ENCODE results near the gene WTAP.
"Not testable (repeated sequence)": the region's sequence is repeated elsewhere in the genome, so short reads cannot be mapped to it uniquely, and the experiment has no call there.

WTAP gene

DNA sequence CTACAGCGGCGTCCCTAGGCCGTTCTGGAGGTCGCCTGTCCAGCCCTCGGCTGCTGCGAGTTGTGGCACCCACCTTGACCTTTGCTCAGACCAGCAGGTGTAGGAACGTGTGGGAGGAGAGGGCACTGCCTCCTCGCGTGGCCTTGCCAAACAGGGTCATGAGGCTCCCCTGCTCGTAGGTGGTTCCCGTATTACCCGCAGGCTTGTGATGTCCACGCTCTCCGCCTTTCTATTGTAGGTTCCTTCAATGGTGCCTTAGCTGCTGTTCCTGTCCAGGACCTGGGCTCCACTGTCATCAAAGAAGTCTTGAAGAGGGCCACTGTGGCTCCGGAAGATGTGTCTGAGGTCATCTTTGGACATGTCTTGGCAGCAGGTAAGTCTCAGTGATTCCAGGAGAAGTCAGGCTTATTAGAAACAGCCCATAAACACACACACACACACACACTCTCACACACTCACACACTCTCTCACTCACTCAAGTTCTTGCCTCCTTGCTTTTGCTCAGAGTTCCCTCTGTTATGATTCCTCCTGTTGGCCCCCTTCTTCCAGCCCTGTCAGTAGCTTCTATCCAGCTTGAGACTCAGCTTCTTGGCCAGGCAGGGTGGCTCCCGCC is 35.5 kb downstream of the WTAP start:
- peak; percentile 62 to 89 for DNase-seq

DNA sequence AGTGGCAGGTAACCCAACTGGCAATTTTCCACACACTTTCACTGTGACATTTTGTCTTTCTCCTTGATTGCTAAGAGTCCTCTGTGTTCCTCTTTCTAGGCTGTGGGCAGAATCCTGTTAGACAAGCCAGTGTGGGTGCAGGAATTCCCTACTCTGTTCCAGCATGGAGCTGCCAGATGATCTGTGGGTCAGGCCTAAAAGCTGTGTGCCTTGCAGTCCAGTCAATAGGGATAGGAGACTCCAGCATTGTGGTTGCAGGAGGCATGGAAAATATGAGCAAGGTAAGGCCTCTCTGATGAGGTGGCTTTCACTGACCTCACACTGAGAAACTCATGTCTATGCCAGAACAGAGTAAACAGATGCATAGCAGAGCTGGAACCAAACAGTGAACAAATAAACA is 39.6 kb downstream of the WTAP start:
- DNase-seq: peak in 1 of 2 donors; percentile 24

DNA sequence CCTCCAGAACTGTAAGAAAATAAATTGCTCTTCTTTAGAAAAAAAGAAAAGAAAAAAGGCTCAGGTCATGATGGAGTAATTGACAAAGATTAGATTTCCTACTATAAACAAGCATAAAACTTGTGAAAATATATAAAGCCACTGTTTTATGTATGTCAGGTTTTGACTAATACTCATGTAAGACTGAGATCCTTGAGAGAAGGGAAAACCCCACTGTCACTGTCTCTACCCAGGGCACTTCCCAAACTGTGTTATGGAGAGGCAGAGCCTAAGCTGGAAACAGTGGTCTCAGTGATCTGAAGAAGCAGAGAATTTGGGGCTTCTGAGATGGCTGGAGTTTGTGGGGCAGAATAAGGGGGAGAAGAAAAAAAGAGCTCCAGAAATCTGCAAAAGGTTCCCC is 42.2 kb downstream of the WTAP start:
- no peak for DNase-seq

DNA sequence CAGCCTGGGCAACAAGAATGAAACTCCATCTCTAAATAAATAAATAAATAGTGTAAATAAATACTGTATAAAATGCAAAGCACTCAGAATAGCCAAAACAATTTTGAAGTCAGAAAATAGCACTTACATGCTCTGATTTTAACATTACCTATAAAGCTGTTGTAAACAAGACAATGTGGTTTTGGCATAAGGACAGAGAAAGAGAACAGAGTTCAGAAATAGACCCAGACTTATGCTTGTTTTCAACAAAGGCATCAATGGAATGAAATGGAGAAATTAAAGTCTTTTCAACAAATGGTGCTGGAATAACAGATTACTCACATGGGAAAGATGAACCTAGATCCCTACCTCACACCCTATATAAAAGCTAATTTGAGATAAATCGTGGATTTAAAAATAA is 44.9 kb downstream of the WTAP start:
- no peak for DNase-seq

DNA sequence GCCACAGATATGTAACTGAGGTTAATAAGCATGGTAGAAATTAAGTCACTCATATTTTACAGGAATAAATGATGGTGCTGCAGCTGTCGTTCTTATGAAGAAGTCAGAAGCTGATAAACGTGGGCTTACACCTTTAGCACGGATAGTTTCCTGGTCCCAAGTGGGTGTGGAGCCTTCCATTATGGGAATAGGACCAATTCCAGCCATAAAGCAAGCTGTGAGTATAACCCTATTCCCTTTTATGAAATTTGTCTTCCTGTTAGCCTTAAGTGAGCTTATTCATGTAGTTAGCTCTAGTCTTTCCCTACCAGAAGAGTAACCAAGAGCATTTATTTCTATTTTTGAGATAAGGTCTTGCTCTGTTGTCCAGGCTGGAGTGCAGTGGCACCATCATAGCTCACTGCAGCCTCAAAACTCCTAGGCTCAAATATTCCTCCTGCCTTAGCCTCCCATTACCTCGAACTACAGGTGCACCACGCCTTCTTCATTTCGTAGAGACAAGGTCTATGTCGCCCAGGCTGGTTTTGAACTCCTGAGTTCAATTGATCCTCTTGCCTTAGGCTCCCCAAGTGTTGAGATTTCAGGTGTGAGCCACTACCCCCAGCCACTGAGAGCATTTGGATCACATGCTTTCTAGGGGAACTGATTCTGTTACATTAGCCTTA is 50.1 kb downstream of the WTAP start:
- DNase-seq: no peak

DNA sequence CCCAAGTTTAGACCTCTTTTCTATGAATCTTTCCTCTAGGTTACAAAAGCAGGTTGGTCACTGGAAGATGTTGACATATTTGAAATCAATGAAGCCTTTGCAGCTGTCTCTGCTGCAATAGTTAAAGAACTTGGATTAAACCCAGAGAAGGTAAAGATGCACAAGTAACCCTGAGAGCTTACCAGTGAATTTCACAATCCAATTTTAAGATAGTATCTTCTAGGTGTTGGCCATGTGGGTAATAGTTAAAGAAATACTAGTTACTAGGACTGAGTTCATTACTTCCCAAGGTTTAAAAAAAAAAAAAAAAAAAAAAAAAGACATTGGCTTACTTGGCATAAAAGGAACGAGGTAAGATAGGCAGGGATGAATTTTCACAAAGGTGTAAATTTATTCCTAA is 50.8 kb downstream of the WTAP start:
- no peak for DNase-seq

DNA sequence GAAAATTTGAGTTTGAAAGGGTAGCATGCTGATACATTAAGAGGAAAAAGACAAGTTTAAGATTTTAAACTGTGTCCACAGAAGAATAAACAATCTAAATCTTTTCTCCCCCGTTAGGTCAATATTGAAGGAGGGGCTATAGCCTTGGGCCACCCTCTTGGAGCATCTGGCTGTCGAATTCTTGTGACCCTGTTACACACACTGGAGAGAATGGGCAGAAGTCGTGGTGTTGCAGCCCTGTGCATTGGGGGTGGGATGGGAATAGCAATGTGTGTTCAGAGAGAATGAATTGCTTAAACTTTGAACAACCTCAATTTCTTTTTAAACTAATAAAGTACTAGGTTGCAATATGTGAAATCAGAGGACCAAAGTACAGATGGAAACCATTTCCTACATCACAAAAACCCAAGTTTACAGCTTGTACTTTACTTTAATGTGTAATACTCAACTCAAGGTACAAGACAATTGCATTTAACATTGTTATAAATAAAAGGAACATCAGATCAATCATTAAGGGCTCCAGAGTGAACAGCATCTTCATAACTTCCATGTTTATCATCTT is 51.3 kb downstream of the WTAP start:
- DNase-seq: no peak

DNA sequence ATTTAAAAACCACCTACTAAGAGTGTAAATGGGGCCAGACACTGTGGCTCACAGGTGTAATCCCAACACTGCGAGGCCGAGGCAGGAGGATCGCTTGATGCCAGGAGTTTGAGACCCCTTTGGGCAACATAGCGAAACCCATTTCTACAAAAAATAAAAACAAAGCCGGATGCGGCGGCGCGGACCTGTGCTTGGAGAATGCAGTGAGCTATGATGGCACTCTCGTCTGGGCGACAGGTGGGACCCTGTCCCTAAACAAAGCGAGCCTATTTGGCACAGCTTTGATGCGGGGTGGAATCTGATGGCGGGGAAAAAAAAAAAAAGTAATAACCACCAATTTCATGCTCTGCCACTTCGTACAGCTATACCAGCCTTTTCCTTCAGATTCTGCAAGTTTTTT is 61.0 kb downstream of the WTAP start:
- DNase-seq: no peak

DNA sequence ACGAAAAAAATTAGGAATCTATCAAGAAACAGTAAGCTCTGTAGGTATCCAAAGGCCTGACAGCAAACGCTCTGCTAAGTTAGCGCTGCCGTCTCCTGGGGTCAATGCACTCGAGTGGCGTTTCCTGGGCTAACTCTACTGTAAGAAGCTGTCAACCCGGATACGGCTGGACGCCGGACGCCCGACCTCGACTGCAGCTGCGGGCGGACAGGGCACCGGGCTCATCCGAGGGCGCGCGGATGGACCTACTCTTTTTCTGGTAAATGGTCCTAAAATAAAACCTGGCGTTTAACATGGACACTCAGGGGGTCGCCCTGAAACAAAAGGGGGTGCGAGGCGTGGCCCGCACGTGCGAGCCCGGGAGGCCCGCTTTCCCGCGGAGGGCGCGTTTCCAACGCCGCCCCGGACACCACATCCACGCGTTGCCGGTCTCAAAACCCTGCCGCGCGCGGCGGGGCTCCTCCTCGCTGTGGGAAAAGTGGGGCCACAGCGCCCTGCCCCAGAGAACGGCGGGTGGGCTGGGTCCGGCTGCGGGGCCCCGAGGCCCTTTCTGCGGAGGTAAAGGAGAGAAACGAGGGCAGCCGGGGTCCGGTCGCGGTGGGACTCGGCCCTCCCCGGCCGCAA is 61.6 kb downstream of the WTAP start:
- peak; percentile 15 to 36 for DNase-seq

DNA sequence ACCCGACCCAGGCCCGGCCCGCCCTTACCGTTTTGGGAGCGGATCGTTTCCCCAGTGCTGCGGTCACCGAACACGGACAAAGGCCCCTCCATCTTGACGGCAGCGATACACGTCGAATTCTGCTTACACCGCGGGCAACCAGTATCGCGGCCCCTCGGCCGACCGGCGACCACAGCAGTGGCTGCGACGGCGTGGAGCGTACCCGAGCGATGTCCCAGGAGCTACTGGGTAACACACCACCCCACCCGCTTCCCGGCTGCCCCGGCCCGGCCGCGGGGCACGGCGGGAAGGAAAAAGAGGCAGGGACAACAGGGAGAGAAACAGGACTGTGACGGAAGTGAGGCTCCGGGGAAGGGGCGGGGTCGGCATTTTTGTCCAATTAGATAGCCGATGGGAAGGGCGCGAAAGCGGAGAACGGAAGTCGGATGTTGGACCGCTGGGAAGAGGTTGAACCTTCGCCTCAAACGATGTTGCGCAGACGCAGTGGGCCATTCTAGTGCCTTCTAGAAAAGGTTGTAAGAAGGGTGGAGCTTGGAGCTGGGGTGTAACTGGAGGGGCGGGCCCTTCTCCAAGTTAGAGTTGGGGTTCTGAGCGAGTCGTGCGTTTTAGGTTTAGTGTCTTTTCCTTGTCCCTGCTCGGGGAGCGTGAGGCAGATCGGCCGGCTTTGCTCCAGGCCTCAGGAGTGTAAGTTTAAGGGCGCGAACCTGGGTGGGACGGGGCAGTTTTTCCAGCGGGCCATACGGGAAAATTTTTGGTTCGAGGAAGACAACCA is 62.3 kb downstream of the WTAP start, which contains the start of gene TCP1:
Gene TCP1 (minus strand): TSS at position 226 of the 772 bp plus-strand sequence. CDS start 134 bp downstream, at position 92.
- DNase-seq: peak; percentile 100

DNA sequence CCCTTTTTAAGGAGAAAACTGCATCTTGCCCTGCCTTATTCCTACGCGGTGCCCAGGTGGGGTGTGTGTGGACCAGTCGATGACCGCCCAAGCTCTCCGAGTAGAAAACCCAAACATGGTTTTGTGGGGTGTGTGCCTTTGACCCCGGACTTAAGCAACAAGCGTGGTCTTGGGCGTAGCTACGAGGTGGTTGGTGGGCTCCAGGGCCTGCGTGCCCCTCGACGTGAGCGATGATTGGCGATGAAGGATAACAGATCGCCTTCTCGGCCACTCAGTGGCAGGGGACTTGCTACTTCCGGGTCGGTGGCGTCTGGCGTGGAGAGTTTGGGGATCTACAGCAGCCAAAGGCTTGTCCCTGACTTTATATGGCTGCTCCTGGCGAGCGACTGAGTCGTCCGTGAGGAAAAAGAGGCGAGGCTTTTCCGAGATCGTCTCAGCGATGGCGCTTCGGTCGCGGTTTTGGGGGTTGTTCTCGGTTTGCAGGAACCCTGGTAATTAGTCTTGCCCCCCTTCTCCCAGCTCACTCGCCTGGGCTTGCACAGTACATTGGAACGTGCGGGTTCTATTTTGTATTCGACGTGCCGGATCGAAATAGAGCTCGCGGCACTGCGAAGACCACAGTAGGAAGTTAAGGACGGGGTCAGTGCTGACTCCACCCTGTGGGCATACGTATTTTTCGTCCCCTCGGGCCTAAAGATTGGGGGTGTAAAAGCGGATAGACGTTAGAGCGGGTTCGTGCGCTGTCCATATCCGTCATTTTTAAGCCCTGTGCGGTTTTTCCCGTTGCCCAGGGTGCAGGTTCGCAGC is 63.0 kb downstream of the WTAP start, which contains the start of gene MRPL18:
Gene MRPL18 (plus strand): TSS at position 319 of the 807 bp plus-strand sequence. CDS start 121 bp downstream, at position 440.
- peak; percentile 98 for DNase-seq

DNA sequence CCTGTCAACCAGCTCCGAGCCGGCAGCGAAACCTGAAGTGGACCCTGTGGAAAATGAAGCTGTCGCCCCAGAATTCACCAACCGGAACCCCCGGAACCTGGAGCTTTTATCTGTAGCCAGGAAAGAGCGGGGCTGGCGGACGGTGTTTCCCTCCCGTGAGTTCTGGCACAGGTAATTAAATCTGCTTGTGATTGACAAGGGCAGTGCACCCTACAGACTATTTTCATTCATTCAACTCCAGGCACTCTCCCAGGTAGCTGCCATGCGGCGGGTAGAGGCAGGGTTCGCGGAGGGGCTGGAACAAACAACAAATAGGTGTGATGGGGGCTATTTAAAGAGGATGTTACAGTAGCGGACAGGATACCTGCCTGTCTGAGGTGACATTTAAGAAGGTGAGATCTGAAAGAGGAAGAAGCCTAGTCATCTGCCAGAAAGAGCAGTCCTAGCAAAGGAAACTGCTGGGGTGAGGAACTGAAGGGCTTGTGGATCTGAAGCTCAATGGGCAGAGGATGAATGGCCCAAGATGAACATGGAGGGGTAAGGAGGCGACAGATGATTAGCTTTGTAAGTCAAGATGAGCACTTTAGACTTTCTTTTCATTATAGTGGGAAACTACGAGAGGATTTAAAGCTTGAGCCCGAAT is 63.8 kb downstream of the WTAP start:
- DNase-seq: peak in 1 of 2 donors; percentile 7

DNA sequence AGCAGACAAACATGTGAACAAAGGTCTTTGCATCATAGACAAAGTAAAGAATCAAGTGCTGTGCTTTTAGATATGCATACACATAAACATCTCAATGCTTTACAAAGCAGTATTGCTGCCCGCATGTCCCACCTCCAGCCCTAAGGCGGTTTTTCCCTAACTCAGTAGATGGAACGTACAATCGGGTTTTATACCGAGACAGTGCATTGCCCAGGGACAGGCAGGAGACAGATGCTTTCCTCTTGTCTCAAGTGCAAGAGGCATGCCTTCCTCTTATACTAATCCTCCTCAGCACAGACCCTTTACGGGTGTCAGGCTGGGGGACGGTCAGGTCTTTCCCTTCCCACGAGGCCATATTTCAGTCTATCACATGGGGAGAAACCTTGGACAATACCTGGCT is 67.7 kb downstream of the WTAP start:
- not testable (repeated sequence) for DNase-seq

DNA sequence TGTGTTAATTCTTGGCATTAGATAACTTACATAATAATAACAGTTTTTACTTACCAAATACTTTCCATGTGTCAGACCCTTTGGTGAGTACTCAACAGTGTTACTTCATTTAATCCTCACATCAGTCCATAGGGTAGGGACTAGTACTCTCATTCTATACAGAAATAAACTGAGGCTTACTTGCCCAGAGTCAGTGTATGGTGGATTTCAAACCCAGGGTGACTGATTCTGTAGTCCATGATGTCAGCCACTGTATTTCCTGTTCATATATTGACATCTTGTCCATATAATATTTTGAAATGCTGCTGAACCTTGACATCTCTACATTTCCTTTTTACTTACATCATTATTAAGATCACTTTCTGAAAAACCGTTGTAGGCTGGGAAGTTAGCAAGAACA is 70.2 kb downstream of the WTAP start:
- DNase-seq: no peak

DNA sequence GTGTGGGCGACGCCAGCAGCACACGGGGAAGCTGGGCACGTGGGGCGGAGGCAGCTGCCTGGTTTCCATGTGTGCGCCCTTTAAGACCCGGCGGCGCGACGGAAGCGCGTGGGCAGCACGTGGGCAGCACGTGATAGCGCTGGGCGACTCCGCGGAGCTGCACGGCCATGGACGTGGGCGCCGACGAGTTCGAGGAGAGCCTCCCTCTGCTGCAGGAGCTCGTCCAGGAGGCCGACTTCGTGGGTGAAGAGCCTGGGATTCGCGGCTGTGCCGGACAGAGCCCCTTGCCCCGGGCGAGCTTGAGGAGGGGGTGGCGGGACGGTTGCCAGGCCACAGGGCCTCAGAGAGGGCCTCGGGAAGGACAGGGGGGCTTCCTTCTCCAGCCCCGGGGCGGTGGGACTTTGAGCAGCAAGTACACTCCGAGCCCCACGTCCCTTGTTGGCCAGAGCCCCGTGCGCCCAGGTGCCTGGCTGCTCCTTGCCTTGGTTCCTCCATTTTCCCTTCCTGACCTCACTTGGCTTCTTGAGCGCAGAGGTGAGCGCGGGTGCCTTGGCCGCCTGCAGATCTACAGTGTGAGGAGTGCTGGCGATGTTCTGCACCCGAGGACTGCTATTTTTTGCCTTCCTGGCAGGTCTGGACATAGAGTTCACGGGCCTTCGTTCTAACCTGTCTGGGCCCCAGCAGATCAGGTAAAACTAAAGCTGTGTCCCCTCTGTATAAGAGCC is 73.0 kb downstream of the WTAP start, which contains the start of gene PNLDC1:
Gene PNLDC1 (plus strand): TSS at position 136 of the 725 bp plus-strand sequence. CDS start 32 bp downstream, at position 168.
- no peak for DNase-seq

DNA sequence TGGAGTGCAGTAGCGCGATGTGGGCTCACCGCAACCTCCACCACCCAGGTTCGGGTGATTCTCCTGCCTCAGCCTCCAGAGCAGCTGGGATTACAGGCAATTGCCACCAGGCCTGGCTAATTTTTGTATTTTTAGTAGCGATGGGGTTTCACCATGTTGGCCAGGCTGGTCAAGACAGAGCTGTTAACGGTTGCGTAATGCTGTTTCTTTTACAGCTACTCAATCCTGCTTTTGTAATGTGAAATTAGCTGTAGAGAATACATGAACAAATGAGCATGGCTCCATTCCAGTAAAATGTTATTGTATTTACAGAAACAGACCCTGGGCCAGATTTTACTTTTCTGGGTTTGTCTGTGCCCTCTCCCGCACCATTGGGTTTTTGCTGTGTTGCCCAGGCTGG is 74.6 kb downstream of the WTAP start:
- peak in 1 of 2 donors; percentile 36 for DNase-seq

DNA sequence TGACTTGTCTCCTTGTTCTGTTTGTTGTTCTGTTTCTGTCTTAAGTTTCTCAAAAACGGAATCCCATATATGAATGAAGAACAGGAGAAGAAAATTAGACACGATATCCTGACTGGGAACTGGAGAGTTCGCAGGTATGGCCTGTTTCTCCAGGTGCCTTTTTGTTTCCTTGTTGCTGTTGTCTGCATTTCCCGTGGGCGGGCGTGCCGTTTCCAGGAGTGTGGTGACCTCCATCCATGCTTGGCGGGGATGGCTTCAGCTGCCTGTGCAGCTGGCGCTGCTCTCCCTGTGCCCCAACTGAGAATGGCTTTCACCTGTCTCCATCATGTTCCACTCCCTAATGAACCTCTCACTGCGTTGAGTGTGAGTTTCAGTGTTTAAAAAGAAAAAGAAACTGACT is 77.2 kb downstream of the WTAP start:
- DNase-seq: no peak

DNA sequence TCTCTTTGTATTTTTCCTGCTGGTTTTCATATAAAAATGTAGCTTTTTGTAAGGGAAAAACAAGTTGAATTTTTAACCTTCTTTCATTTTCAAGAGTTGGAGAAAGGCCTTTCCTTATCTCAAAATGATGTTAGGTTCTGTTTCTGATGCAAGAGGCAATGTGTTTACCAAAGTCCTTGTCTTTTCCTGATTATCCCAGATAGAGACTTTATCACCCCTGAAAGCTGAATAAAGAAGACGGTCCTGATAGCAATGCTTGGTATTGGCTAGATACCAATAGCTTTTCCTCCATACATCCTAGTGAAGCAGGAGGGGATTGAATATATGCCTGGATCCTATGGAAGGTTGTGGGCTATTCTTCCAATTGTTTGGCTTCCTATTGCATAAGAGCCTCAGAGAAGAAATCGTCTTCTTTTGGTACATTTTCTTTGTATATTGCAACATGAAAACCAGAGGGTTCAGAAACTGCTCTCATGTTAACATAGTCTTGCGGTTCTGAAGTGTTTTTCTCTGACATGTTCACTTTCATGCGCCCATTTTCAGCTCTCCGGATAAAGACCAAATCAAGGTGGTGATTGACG is 78.2 kb downstream of the WTAP start:
- no peak for DNase-seq
